Ascending aorta (tissue), 2 donors: ENCODE data around the gene MSH2. TPM values are rescaled to one million over a fixed set of nuclear protein-coding genes. Genes with fewer than 3 reads are reported as not detected.

ENCODE experiments used
- DNase-seq, 2 donors: peaks; one replicate each; pipeline ENCODE4 v3.0.0-alpha.2; 2019; ENCODE audit warnings: low spot score in 2 of 2
- H3K27ac ChIP-seq, 2 donors: fragments of 200-600 bp; sonication (generic); one replicate each; pipeline ENCODE4 v1.5.1; 2016 to 2017; ENCODE audit warnings: mild to moderate bottlenecking in 1 of 2
- H3K27me3 ChIP-seq: fragments of 200-600 bp; sonication (generic); one replicate; pipeline ENCODE4 v1.5.1; 2017
- H3K36me3 ChIP-seq, 2 donors: fragments of 200-600 bp; sonication (generic); one replicate each; pipeline ENCODE4 v1.5.1; 2016
- H3K4me1 ChIP-seq, 2 donors: fragments of 200-600 bp; sonication (generic); one replicate each; pipeline ENCODE4 v1.5.1; 2016 to 2017; ENCODE audit warnings: mild to moderate bottlenecking in 1 of 2
- H3K4me3 ChIP-seq, 2 donors: fragments of 200-600 bp; sonication (generic); one replicate each; pipeline ENCODE4 v1.5.1; 2016 to 2017; ENCODE audit warnings: mild to moderate bottlenecking in 1 of 2
- H3K9me3 ChIP-seq, 2 donors: fragments of 200-600 bp; sonication (generic); one replicate each; pipeline ENCODE4 v1.5.1; 2016
- intact Hi-C: fragments of 100-400 bp; cut with DNase I; formaldehyde crosslinking; loops from one replicate; pipeline ENCODE4 v1.15.1; 2023
- total RNA-seq: library from RNA; depleted of rRNA; stranded (reverse); fragments of >200 nt; gene quantifications from one replicate; pipeline ENCODE4 v1.1.0, GENCODE V29; 2016
- TF ChIP-seq, protein P1 (sequence below), 3 experiments: fragments of 200-600 bp in 2 of 3; fragments of 450-650 bp in 1 of 3; sonication (generic) in 2 of 3; IDR thresholded peaks; one replicate each; pipeline ENCODE4 v1.5.1; 2016 to 2019; ENCODE audit warnings: antibody characterized with exemption in 3 of 3, mild to moderate bottlenecking in 1 of 3, moderate library complexity in 1 of 3

The MSH2 gene
- total RNA-seq, 1 donor from 2014 or later = 7.5 TPM

DNA sequence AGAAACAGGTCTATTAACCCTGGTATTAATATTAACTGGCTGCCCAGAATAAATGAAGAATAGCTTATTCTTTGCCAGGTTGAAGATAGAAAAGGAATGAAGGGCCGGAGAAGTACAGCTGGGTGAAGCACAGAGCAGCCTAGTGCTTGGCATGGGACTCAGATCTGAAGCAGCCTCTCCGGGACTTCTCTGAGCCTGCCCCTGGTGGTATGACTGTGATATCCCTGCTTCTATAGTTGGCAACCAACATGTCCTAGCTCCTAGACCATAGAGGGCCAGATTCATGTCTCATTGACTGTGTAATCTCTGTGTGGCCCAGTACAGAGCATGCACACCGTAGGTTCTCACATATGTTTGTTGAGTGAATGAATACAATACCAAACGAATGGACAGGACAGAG lies 107.8 kb downstream of the MSH2 start:
- DNase-seq = no peak
- no peaks in the 10 kb centered on the region for H3K4me1 ChIP-seq
- no peaks in the 10 kb centered on the region for H3K9me3 ChIP-seq
- TF ChIP-seq, protein P1, sequence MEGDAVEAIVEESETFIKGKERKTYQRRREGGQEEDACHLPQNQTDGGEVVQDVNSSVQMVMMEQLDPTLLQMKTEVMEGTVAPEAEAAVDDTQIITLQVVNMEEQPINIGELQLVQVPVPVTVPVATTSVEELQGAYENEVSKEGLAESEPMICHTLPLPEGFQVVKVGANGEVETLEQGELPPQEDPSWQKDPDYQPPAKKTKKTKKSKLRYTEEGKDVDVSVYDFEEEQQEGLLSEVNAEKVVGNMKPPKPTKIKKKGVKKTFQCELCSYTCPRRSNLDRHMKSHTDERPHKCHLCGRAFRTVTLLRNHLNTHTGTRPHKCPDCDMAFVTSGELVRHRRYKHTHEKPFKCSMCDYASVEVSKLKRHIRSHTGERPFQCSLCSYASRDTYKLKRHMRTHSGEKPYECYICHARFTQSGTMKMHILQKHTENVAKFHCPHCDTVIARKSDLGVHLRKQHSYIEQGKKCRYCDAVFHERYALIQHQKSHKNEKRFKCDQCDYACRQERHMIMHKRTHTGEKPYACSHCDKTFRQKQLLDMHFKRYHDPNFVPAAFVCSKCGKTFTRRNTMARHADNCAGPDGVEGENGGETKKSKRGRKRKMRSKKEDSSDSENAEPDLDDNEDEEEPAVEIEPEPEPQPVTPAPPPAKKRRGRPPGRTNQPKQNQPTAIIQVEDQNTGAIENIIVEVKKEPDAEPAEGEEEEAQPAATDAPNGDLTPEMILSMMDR (IDR thresholded peaks at IDR 0.05) = no peak
- no peaks in the 10 kb centered on the region for H3K27me3 ChIP-seq
- intact Hi-C loops = no loop called here
- no peaks in the 10 kb centered on the region for H3K36me3 ChIP-seq
- no peak overlapping the region for H3K27ac ChIP-seq
- no peak overlapping the region for H3K4me3 ChIP-seq

- Histone ChIP-seq H3K4me3 (no peak overlapping the region), H3K27ac (no peak overlapping the region), H3K9me3 (no peaks in the 10 kb centered on the region), H3K27me3 (no peaks in the 10 kb centered on the region), H3K4me1 (no peaks in the 10 kb centered on the region), H3K36me3 (no peaks in the 10 kb centered on the region)
- intact Hi-C loops = no loop called here
- no peak for DNase-seq
- TF ChIP-seq, protein P1 (IDR thresholded peaks at IDR 0.05) = no peak
Observed at GRCh38 chr2:47512581-47513083, 109.7 kb downstream of the MSH2 start.

- H3K27ac ChIP-seq = no peak overlapping the region
- no peaks in the 10 kb centered on the region for H3K9me3 ChIP-seq
- TF ChIP-seq, protein P1 (IDR thresholded peaks at IDR 0.05) = no peak
- H3K4me3 ChIP-seq = no peak overlapping the region
- H3K27me3 ChIP-seq = no peaks in the 10 kb centered on the region
- H3K4me1 ChIP-seq = no peaks in the 10 kb centered on the region
- no peak for DNase-seq
- H3K36me3 ChIP-seq = no peaks in the 10 kb centered on the region
- intact Hi-C loops = no loop called here
Observed at GRCh38 chr2:47513981-47514520, 111.1 kb downstream of the MSH2 start.

DNA sequence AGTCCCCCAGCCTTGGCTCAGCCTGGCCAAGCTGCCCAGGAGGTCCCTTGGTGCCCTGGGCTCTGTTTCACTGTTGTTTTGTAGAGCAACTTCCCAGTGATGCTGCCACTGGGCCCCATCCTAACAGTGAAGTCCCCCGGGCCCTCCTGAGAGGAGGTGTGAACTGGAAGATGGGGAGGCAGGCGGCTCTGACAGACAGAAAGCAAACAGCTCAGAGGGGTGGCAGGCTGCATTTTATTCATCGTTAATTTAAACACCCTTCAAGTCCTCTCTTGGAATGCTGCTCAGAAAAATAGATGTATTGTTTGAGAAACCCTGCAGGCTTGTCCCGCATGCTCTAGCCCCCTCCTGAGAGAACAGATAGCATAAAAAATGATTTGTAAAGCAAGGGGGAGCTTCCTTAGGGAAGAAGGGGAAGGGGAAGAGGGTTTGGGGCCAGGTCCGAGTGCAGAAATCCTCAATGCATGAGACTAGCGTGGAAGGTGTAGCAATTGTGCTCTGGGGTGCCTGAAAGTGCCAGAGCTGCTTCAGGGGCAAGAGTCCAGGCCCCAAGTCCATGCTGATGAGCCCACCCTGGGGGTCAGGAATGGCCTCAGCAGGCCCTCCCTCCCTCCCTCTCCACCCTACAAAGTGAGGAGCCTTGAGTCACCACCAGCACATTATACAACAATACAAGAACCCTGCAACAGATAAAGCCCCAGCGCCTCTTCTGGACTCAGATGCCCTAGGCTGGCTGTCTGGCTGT lies 113.6 kb downstream of the MSH2 start:
- H3K4me3 ChIP-seq = no peak overlapping the region
- H3K36me3 ChIP-seq = no peaks in the 10 kb centered on the region
- no peaks in the 10 kb centered on the region for H3K4me1 ChIP-seq
- H3K27ac ChIP-seq = no peak overlapping the region
- TF ChIP-seq, protein P1 (IDR thresholded peaks at IDR 0.05) = no peak
- DNase-seq = no peak
- intact Hi-C loops = no loop called here
- no peaks in the 10 kb centered on the region for H3K9me3 ChIP-seq
- no peaks in the 10 kb centered on the region for H3K27me3 ChIP-seq

DNA sequence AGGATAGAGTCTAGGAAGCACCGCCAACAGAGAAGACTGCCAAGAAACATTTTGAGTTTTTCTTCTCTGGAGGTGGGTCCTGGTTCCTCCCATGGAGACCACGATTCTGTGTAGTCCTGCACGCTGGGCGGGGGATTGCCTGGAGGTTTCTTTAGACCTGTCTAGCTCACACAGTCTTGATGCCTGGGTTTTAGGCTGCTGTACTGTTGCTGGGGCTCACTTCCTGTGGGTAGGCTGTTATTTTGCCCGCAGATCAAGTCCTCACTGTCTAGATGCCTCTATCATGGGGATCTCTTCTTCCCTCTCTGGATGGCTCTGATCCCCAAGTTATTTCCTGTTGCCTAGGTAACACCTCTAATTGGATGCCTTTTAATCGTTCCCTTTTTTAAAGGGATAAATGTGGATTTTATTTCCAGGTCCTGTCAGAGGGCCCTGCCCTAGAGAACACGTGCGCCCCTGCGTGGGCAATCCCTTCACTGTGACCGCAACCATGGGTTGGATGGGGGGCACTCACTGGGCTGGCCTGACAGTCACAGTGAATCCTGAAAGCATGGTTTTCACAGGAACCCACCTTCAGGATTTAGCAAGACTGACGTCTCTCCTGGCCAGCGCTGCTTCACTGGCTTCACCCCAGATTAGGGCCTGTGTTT lies 115.7 kb downstream of the MSH2 start:
- TF ChIP-seq, protein P1 (IDR thresholded peaks at IDR 0.05) = no peak
- H3K4me3 ChIP-seq = no peak overlapping the region
- no peaks in the 10 kb centered on the region for H3K9me3 ChIP-seq
- H3K4me1 ChIP-seq = no peaks in the 10 kb centered on the region
- H3K27ac ChIP-seq = no peak overlapping the region
- no peaks in the 10 kb centered on the region for H3K36me3 ChIP-seq
- intact Hi-C loops = no loop called here
- no peak for DNase-seq
- no peaks in the 10 kb centered on the region for H3K27me3 ChIP-seq
